Activated T-helper 1 cell treated with anti-CD3 and anti-CD28 coated beads, Interleukin-12 subunit alpha, Interleukin-12 subunit beta, Interleukin-2, Interleukin-4 antibody, amounts not matched to agents 30 ng/mL and 10 ng/mL and 1 ng/mL, durations not matched to agents 14 hours and 24 hours and 36 hours (primary cell): ENCODE measurements around the gene CTDSPL. TPM values are rescaled to one million over a fixed set of nuclear protein-coding genes. Genes with fewer than 3 reads are reported as not detected.
"Not testable (repeated sequence)": the region's sequence is repeated elsewhere in the genome, so short reads cannot be mapped to it uniquely, and the experiment has no call there.

Experiments used
- DNase-seq: peaks from one replicate; pipeline ENCODE4 v3.0.0; 2021; ENCODE audit warnings: low spot score
- H3K27ac Mint-ChIP-seq: one replicate; pipeline ENCODE4 v1.8.0; 2021; ENCODE audit warnings: mild to moderate bottlenecking, mixed read lengths
- H3K27me3 Mint-ChIP-seq: one replicate; pipeline ENCODE4 v1.8.0; 2022; ENCODE audit warnings: mild to moderate bottlenecking, moderate library complexity, mixed read lengths; ENCODE audit not compliant: insufficient read depth
- H3K36me3 Mint-ChIP-seq: one replicate; pipeline ENCODE4 v1.8.0; 2021; ENCODE audit warnings: low read depth, mixed read lengths
- H3K4me1 Mint-ChIP-seq: one replicate; pipeline ENCODE4 v1.8.0; 2021; ENCODE audit warnings: low read depth, mixed read lengths
- H3K4me3 Mint-ChIP-seq: one replicate; pipeline ENCODE4 v1.8.0; 2021; ENCODE audit warnings: mild to moderate bottlenecking, moderate library complexity, mixed read lengths
- H3K9me3 Mint-ChIP-seq: one replicate; pipeline ENCODE4 v1.8.0; 2021; ENCODE audit warnings: mixed read lengths
- intact Hi-C: fragments of 100-400 bp; cut with micrococcal nuclease; formaldehyde crosslinking; loops from one replicate; pipeline ENCODE4 v1.15.1; 2024
- total RNA-seq: library from RNA; stranded (reverse); gene quantifications from 2 replicates; pipeline ENCODE4 v1.2.3, GENCODE V29; 2022

CTDSPL gene
- total RNA-seq, 1 donor from 2014 or later, result 3.7 TPM

- peaks cover 10% of the 10 kb centered on the region for H3K4me1 Mint-ChIP-seq
- no peaks in the 10 kb centered on the region for H3K36me3 Mint-ChIP-seq
- H3K27me3 Mint-ChIP-seq, result peaks cover 3% of the 10 kb centered on the region
- DNase-seq, result no peak
- intact Hi-C loops, result no loop called here
- no peak overlapping the region for H3K4me3 Mint-ChIP-seq
- no peaks in the 10 kb centered on the region for H3K9me3 Mint-ChIP-seq
- no peak overlapping the region for H3K27ac Mint-ChIP-seq
Observed at GRCh38 chr3:37961622-37962431, 100.1 kb downstream of the CTDSPL start.

GRCh38 chr3:37963016-37963415, 101.3 kb downstream of the CTDSPL start:
- Mint-ChIP-seq H3K4me1 (no peaks in the 10 kb centered on the region), H3K4me3 (no peak overlapping the region), H3K27ac (no peak overlapping the region), H3K9me3 (no peaks in the 10 kb centered on the region), H3K27me3 (peaks cover 3% of the 10 kb centered on the region), H3K36me3 (no peaks in the 10 kb centered on the region)
- DNase-seq, result no peak
- intact Hi-C loops, result no loop called here

GRCh38 chr3:37963635-37964034, 102.0 kb downstream of the CTDSPL start:
- H3K4me3 Mint-ChIP-seq, result no peak overlapping the region
- no peaks in the 10 kb centered on the region for H3K36me3 Mint-ChIP-seq
- intact Hi-C loops, result no loop called here
- no peaks in the 10 kb centered on the region for H3K4me1 Mint-ChIP-seq
- H3K9me3 Mint-ChIP-seq, result no peaks in the 10 kb centered on the region
- H3K27ac Mint-ChIP-seq, result no peak overlapping the region
- no peak for DNase-seq
- peaks cover 3% of the 10 kb centered on the region for H3K27me3 Mint-ChIP-seq

- intact Hi-C loops, result no loop called here
- H3K36me3 Mint-ChIP-seq, result no peaks in the 10 kb centered on the region
- H3K27ac Mint-ChIP-seq, result no peak overlapping the region
- H3K4me3 Mint-ChIP-seq, result no peak overlapping the region
- H3K4me1 Mint-ChIP-seq, result no peaks in the 10 kb centered on the region
- DNase-seq, result no peak
- peaks cover 3% of the 10 kb centered on the region for H3K27me3 Mint-ChIP-seq
- no peaks in the 10 kb centered on the region for H3K9me3 Mint-ChIP-seq
Observed at GRCh38 chr3:37964146-37964545, 102.5 kb downstream of the CTDSPL start.

- intact Hi-C loops, result loop anchor here (5.0 kb wide), 1 partner anchor 57 kb away; no protein-coding TSS in a partner anchor
- H3K36me3 Mint-ChIP-seq, result no peaks in the 10 kb centered on the region
- no peaks in the 10 kb centered on the region for H3K4me1 Mint-ChIP-seq
- H3K27me3 Mint-ChIP-seq, result peaks cover 3% of the 10 kb centered on the region
- H3K4me3 Mint-ChIP-seq, result no peak overlapping the region
- no peak overlapping the region for H3K27ac Mint-ChIP-seq
- DNase-seq, result no peak
- H3K9me3 Mint-ChIP-seq, result no peaks in the 10 kb centered on the region
Observed at GRCh38 chr3:37964716-37965115, 103.0 kb downstream of the CTDSPL start.

GRCh38 chr3:37967260-37967881, 105.7 kb downstream of the CTDSPL start:
- Mint-ChIP-seq H3K27ac (no peak overlapping the region), H3K4me1 (no peaks in the 10 kb centered on the region), H3K9me3 (no peaks in the 10 kb centered on the region), H3K36me3 (no peaks in the 10 kb centered on the region), H3K4me3 (no peak overlapping the region), H3K27me3 (peaks cover 3% of the 10 kb centered on the region)
- intact Hi-C loops, result loop anchor here (1.0 to 5.0 kb wide), 2 partner anchors 60 to 112 kb away; no protein-coding TSS in a partner anchor
- peak; percentile 40 for DNase-seq

GRCh38 chr3:37968199-37968598, 106.5 kb downstream of the CTDSPL start:
- H3K27me3 Mint-ChIP-seq, result peaks cover 3% of the 10 kb centered on the region
- DNase-seq, result no peak
- intact Hi-C loops, result loop anchor here (5.0 kb wide), 1 partner anchor 61 kb away; no protein-coding TSS in a partner anchor
- no peaks in the 10 kb centered on the region for H3K36me3 Mint-ChIP-seq
- H3K4me3 Mint-ChIP-seq, result no peak overlapping the region
- no peaks in the 10 kb centered on the region for H3K4me1 Mint-ChIP-seq
- no peaks in the 10 kb centered on the region for H3K9me3 Mint-ChIP-seq
- no peak overlapping the region for H3K27ac Mint-ChIP-seq

GRCh38 chr3:37968813-37969595, 107.3 kb downstream of the CTDSPL start:
- Mint-ChIP-seq H3K27me3 (peaks cover 3% of the 10 kb centered on the region), H3K4me3 (no peak overlapping the region), H3K27ac (no peak overlapping the region), H3K9me3 (no peaks in the 10 kb centered on the region), H3K4me1 (no peaks in the 10 kb centered on the region), H3K36me3 (no peaks in the 10 kb centered on the region)
- intact Hi-C loops, result loop anchor here (5.0 kb wide), 1 partner anchor 62 kb away; no protein-coding TSS in a partner anchor
- DNase-seq, result no peak

- Mint-ChIP-seq H3K4me1 (peaks cover 3% of the 10 kb centered on the region), H3K27me3 (peaks cover 3% of the 10 kb centered on the region), H3K27ac (no peak overlapping the region), H3K4me3 (no peak overlapping the region), H3K36me3 (no peaks in the 10 kb centered on the region), H3K9me3 (no peaks in the 10 kb centered on the region)
- no peak for DNase-seq
- intact Hi-C loops, result loop anchor here (5.0 kb wide), 1 partner anchor 62 kb away; no protein-coding TSS in a partner anchor
Observed at GRCh38 chr3:37969596-37970100, 108.0 kb downstream of the CTDSPL start.

GRCh38 chr3:37970802-37971201, 109.1 kb downstream of the CTDSPL start:
- Mint-ChIP-seq H3K9me3 (no peaks in the 10 kb centered on the region), H3K27ac (no peak overlapping the region), H3K4me3 (no peak overlapping the region), H3K36me3 (no peaks in the 10 kb centered on the region), H3K4me1 (peaks cover 6% of the 10 kb centered on the region), H3K27me3 (no peaks in the 10 kb centered on the region)
- intact Hi-C loops, result no loop called here
- DNase-seq, result no peak

GRCh38 chr3:37971467-37971866, 109.8 kb downstream of the CTDSPL start:
- Mint-ChIP-seq H3K9me3 (no peaks in the 10 kb centered on the region), H3K36me3 (no peaks in the 10 kb centered on the region), H3K27me3 (no peaks in the 10 kb centered on the region), H3K4me1 (peaks cover 6% of the 10 kb centered on the region), H3K27ac (no peak overlapping the region), H3K4me3 (no peak overlapping the region)
- intact Hi-C loops, result no loop called here
- no peak for DNase-seq

GRCh38 chr3:37972056-37972455, 110.4 kb downstream of the CTDSPL start:
- H3K36me3 Mint-ChIP-seq, intact Hi-C loops, H3K27ac Mint-ChIP-seq, H3K9me3 Mint-ChIP-seq, H3K4me3 Mint-ChIP-seq, H3K27me3 Mint-ChIP-seq, H3K4me1 Mint-ChIP-seq, DNase-seq: not testable (repeated sequence)
